Thoracic aorta (tissue), 2 donors: ENCODE measurements around the gene ATP1B3. TPM values are rescaled to one million over a fixed set of nuclear protein-coding genes. Genes with fewer than 3 reads are reported as not detected.

Source experiments
- ATAC-seq: fragments of 150-250 bp; one replicate; pipeline ENCODE4 v1.8.0; 2017; ENCODE audit warnings: low read depth; ENCODE audit not compliant: insufficient number of reproducible peaks, low FRiP score
- DNase-seq: peaks from one replicate; pipeline ENCODE4 v3.0.0-alpha.2; 2020; ENCODE audit warnings: low spot score
- H3K27ac ChIP-seq, 2 donors: fragments of 200-600 bp; sonication (generic); 1 replicate in 1 of 2; 2 replicates in 1 of 2; pipeline ENCODE4 v1.5.1; 2016; ENCODE audit warnings: mild to moderate bottlenecking in 2 of 2, moderate library complexity in 2 of 2
- H3K27me3 ChIP-seq: fragments of 200-600 bp; sonication (generic); replicated peaks from 2 replicates; pipeline ENCODE4 v1.6.0; 2016; ENCODE audit warnings: mild to moderate bottlenecking; ENCODE audit not compliant: insufficient read depth
- H3K36me3 ChIP-seq: fragments of 200-600 bp; sonication (generic); one replicate; pipeline ENCODE4 v1.5.1; 2016
- H3K4me1 ChIP-seq, 2 donors: fragments of 200-600 bp; sonication (generic); 1 replicate in 1 of 2; 2 replicates in 1 of 2; pipeline versions ENCODE4 v1.5.1 to v1.6.0; 2016; ENCODE audit warnings: low read depth in 2 of 2, mild to moderate bottlenecking in 1 of 2; ENCODE audit not compliant: control insufficient read depth in 1 of 2
- H3K4me3 ChIP-seq: fragments of 200-600 bp; sonication (generic); 2 replicates; pipeline ENCODE4 v1.5.1; 2016; ENCODE audit warnings: mild to moderate bottlenecking
- H3K9me3 ChIP-seq: fragments of 200-600 bp; sonication (generic); 2 replicates; pipeline ENCODE4 v1.5.1; 2016
- CTCF ChIP-seq: fragments of 200-600 bp; sonication (generic); IDR thresholded peaks from one replicate; pipeline ENCODE4 v1.5.1; 2019; ENCODE audit warnings: antibody characterized with exemption
- total RNA-seq, 2 donors: library from RNA; depleted of rRNA; stranded (reverse); fragments of >200 nt; gene quantifications; one replicate each; pipeline versions ENCODE4 v1.1.0 to v1.2.3, GENCODE V29; 2016

ATP1B3 gene
- total RNA-seq, 2 donors from 2014 or later, result 78.7 to 106 TPM

- no peak overlapping the region for H3K27ac ChIP-seq
- no peaks in the 10 kb centered on the region for H3K27me3 ChIP-seq
- no peaks in the 10 kb centered on the region for H3K9me3 ChIP-seq
- no peak for TF ChIP-seq CTCF
- DNase-seq (no peak), ATAC-seq (no peak)
- peaks cover 13% of the 10 kb centered on the region for H3K36me3 ChIP-seq
- peaks cover under 1 to 22% of the 10 kb centered on the region in 2 donors for H3K4me1 ChIP-seq
- H3K4me3 ChIP-seq, result no peak overlapping the region
Measured at GRCh38 chr3:141955175-141955574, 78.7 kb downstream of the ATP1B3 start.

- peak overlapping the region; percentile 71 to 77 for H3K27ac ChIP-seq
- ATAC-seq (peak; percentile 57), DNase-seq (no peak)
- no peaks in the 10 kb centered on the region for H3K27me3 ChIP-seq
- H3K4me1 ChIP-seq, result peaks cover 8 to 28% of the 10 kb centered on the region in 2 donors
- no peaks in the 10 kb centered on the region for H3K9me3 ChIP-seq
- peak overlapping the region; percentile 19 for H3K4me3 ChIP-seq
- H3K36me3 ChIP-seq, result peaks cover 4% of the 10 kb centered on the region
- TF ChIP-seq CTCF, result no peak
Measured at GRCh38 chr3:141959589-141960554, 83.4 kb downstream of the ATP1B3 start.

GRCh38 chr3:141960731-141961130 lies 84.3 kb downstream of the ATP1B3 start:
- no peak for DNase-seq
- no peaks in the 10 kb centered on the region for H3K9me3 ChIP-seq
- no peak for ATAC-seq
- peaks cover 4% of the 10 kb centered on the region for H3K36me3 ChIP-seq
- no peaks in the 10 kb centered on the region for H3K27me3 ChIP-seq
- peak overlapping the region; percentile 71 to 77 for H3K27ac ChIP-seq
- peaks cover 8 to 21% of the 10 kb centered on the region in 2 donors for H3K4me1 ChIP-seq
- no peak for TF ChIP-seq CTCF
- no peak overlapping the region for H3K4me3 ChIP-seq

GRCh38 chr3:141963301-141963700 lies 86.9 kb downstream of the ATP1B3 start:
- H3K4me3 ChIP-seq, result no peak overlapping the region
- no peak for TF ChIP-seq CTCF
- ATAC-seq, result no peak
- H3K9me3 ChIP-seq, result no peaks in the 10 kb centered on the region
- no peak for DNase-seq
- H3K27ac ChIP-seq, result no peak overlapping the region
- H3K27me3 ChIP-seq, result no peaks in the 10 kb centered on the region
- H3K4me1 ChIP-seq, result peaks cover 8 to 21% of the 10 kb centered on the region in 2 donors
- H3K36me3 ChIP-seq, result peaks cover 2% of the 10 kb centered on the region

GRCh38 chr3:141965471-141965870 lies 89.0 kb downstream of the ATP1B3 start:
- no peaks in the 10 kb centered on the region for H3K9me3 ChIP-seq
- DNase-seq, result no peak
- H3K4me3 ChIP-seq, result no peak overlapping the region
- H3K27me3 ChIP-seq, result no peaks in the 10 kb centered on the region
- H3K4me1 ChIP-seq, result peaks cover 5 to 7% of the 10 kb centered on the region in 2 donors
- ATAC-seq, result no peak
- TF ChIP-seq CTCF, result no peak
- H3K36me3 ChIP-seq, result no peaks in the 10 kb centered on the region
- H3K27ac ChIP-seq, result no peak overlapping the region
